Stimulated activated CD4-positive, alpha-beta T cell treated with anti-CD3 and anti-CD28 coated beads, TNF-alpha, amount 100 ng/mL, for 24 hours (primary cell): Measurements from ENCODE around the gene EEFSEC.

Experiments
- DNase-seq, 3 experiments: peaks; one replicate each; pipeline ENCODE4 v3.0.0-alpha.2; 2020; ENCODE audit warnings: low read depth in 3 of 3

EEFSEC gene

DNA sequence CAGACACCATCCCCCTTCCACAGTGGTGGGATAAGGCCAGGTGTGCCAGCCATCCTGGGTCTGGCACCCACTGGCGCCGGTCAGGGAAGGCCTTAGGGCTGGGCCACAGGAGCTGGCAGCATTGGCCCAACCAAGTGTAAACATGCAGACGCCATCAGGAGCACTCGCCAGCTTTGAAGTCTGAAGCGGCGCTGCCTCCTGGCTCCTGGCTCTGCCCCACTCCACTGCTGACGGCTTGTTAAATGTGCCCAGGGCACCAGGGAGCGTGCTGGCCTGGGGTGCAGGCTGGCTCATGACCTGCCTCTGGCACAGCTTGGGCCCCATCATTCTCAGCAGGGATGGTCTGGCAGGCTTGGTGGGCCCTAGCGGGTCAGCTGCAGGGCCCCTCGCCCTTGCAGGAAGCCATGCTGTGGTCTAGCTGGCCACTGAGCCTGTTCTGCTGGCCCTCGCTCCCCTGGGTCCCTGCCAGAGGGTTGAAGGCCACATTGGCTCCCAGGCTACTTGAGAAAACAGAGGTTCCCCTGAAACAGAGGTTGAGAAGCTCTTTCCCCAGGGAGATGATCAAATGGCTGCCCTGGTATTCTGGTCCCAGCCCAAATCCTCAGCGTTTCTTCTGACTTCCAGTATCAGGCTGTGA lies 196.8 kb downstream of the EEFSEC start:
- DNase-seq, result no peak

DNA sequence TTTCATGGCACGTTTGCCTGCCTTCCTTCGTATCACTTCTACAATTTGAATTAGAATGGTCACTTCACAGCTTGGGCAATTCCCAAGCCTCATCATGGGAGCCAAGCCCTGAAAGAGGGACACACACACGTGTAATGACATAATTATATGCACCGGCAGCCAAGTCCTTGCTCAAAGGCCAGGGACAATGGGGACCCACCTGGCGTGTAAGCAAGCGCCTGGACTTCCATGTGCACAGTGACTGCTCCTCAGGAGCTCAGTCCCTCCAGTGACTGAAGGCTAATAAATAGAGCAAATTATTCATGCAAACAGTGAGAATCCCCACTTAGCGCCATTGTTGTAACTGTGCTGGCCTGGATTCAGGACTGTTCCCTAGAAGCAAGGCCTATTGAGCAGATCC lies 198.3 kb downstream of the EEFSEC start:
- no peak for DNase-seq

DNA sequence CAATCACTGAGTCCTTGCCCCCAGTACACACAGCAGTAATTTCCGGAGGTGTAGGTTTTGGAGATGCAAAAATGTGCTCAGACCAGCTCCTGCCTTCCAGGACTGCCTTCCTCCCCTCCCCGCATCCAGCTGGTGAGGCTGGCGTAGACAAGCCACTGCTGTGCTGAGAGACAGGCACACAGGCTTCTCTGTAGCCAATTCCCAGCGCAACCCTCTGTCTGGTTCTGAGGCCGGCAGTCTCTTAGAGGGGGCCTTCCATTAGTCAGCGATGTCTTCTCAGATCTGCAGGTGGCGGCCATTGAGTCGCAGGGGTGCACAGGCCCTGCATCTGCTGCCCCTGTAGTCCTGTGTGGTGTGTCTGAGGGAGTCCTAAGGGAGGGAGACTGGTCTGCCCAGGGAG lies 199.0 kb downstream of the EEFSEC start:
- no peak for DNase-seq

DNA sequence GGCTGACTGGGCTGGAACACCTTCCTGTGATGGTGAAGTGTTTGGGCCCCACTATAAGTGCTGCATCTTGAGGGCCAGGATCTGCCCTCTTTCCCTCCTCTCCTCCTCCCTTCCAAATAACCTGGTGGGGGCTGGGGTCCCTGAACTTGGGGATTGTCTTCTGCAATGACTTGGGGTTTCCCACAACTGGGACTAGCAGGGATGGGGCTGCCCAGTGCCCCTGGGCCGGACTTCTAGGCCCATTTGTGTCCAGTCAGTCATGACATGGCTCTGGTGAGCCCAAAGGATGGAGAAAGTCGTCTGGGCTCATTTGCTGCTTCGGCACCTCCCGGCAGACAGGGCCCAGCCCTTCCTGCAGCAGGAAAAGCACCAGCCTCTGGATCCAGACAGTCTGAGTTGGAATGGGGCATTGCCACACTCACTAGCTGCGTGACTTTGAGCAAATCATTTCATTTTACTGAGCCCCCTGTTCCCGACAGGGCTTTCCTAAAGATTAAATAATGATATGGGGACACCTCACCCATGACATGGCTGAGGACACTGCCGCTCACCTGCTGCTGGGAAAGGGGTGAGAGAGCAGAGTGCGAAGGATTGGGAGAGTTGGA lies 200.2 kb downstream of the EEFSEC start:
- DNase-seq, result no peak

DNA sequence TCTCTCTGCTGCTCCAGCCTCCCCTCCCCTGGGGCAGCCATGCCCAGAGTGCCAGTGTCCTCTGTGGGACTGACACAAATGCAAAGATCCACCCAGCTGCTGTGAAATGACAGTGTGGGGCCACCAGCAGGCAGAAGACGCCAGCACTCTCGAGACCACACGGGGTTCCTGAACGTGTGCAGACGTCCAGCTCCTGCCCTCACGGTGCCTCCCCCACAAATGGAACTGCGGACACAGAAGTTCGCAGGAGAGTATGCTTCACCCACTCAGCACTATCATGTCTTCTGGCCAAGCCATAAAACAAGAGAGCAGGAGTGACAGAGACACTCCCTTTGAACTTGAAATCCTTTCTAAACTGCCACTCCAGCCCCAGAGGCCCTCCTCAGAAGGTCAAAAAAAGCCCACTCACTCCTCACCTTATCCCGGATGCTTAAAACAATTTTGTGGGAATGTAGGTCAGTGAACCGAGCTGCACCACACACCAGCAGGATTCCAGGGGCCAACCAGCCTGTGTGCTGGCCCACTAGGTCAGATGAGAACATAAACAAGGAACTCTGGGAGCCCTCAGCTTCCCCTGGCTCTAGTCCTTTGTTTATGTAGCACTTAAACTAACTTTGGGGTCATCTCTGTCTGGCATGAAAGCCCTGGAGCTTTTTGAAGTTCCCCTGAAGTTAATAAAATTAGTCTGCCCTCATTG lies 200.9 kb downstream of the EEFSEC start:
- DNase-seq, result no peak

DNA sequence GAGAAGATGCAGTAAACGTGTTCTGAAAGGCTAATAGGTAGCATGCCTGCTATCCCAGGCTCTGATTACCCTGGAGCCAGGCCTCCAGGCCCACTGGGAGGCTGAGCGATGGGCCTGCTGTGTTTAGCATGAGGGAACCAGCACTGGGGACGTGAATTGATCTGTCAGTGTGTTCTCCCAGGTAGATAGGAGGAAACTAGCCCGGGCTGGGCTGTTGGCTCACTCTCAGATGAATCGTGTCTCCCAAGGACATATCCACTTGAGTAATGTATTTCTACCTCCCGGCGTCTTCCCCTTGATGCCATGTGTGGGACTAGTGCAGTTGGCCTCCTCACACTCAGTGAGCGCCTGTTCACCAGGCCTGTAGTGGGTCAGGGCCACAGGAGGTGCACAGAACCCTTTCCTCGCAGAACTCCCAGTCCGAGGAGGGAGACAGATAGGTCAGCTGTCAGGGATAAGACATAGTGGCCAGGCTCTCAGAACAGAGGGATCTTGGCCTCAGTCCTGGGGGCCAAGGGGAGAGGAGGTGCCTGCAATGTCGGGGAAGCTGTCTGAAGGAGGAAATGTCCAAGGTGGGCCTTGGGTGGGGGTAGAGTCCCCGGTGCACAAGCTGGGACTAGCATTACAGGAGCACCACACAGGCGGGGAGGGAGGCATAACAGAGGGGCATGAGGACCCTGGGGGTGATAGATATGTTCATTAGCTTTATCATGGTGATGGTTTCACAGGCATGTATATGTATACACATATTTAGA lies 201.7 kb downstream of the EEFSEC start:
- DNase-seq, result no peak

DNA sequence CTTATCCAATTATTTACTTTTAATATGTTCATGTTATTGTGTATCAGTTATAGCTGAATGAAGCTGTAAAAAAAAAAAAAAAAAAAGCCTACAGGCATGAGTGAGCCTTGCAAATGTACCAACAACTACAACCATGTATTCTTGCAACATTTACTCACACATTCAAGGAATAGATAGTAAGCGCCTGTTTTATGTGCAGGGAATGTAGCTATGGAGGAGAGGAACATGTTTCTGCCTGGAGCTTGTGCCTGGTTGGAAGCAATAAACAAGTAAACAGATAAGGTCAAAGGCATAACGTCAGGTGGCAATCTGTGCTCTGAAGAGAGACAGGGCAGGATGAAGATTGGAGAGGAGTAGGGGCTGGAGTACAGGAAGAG lies 202.2 kb downstream of the EEFSEC start:
- DNase-seq, result no peak

DNA sequence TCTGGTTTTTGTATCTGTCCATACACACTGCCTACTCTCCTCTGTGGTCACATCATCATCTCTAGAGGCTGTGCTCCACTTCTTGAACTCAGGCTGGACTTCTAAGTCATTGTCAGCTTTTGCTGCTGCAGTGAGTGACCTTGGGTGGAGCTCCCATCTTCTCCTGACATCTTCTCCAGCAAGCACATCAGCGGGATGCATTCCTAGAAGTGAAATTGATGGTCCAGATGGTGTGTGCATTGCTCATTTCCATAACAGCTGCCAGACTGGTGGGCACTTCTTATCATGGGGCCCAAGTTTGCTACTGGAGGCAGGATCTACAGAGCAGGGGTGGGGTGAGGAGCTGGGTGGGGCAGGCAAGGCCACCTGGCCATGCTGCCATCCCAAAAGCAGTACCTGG lies 203.5 kb downstream of the EEFSEC start:
- no peak for DNase-seq

DNA sequence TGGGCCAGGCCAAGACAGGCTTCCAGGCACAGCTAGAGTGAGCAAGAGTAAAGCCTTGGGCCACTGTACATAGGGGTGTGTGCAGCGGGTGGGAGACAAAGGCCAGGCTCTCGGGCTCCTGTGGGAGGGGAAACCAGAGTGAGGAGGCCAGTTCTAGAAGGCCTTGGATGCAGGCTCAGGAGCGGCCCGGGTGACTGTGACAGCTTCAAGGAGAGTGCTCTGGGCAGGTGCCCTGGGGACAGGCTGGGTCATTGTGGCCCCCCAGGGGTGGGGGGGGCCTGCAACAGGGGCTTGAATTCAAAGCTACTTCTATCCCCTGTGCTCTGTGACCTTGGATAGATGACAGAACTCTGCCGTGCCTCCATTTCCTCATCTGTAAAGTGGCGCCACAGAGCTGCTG lies 204.3 kb downstream of the EEFSEC start:
- DNase-seq, result no peak

DNA sequence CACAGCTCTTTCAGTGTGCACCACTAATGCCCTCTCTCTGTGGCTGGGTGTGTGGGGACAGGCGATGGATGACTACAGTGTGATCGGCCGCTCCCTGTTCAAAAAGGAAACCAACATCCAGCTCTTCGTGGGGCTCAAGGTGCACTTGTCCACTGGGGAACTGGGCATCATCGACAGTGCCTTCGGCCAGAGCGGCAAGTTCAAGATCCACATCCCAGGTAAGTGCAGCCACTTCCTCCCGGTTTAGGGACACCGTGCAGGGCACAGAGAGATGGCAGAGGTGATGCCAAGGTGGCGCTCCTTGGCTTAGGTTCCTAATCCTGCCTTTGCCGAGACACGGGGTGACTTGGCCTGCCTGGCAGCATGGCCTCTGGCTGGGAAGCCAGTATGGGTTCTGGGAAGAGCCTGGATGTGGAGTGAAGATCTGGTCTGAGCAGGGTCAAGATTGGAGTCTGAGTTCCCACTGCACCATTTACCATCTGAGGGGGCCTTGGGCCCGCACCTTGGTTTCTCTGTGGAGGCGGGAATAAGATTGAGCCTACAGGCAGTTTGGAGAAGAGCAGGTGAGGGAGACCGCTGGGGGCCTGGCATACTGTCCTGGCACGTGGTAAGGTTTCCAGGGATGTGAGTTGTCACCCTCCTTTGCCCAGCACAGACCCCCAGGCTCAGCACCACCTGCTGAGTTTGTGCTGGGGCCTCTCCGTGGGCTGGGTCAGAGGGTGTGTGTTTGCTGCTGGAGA lies 205.0 kb downstream of the EEFSEC start:
- DNase-seq, result no peak

DNA sequence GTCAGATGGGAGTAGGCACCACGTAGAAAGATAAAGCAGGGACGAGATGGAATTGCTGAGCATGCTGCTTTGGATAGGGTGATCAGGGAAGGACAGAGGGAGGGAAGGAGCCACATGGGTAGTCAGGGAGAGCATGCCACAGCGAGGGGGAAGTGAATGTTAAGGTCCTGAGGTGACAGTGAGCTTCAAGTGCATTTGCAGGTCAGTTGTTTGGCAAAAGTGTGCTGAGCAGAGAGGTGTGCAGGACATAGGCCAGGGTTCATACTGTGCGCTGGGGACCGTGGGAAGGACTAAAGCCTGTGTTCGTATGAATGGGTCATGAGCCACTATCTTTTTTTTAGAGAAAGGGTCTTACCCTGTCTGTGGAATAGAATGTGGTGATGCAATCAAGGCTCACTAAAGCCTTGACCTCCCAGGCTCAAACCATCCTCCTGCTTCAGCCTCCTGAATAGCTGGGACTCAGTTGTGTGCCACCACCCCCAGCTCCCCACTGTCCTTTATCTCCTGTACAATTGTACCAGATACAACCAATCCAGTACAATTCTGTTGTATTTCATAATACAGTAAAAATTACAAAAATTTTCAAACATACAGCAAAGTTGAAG lies 205.9 kb downstream of the EEFSEC start:
- no peak for DNase-seq

DNA sequence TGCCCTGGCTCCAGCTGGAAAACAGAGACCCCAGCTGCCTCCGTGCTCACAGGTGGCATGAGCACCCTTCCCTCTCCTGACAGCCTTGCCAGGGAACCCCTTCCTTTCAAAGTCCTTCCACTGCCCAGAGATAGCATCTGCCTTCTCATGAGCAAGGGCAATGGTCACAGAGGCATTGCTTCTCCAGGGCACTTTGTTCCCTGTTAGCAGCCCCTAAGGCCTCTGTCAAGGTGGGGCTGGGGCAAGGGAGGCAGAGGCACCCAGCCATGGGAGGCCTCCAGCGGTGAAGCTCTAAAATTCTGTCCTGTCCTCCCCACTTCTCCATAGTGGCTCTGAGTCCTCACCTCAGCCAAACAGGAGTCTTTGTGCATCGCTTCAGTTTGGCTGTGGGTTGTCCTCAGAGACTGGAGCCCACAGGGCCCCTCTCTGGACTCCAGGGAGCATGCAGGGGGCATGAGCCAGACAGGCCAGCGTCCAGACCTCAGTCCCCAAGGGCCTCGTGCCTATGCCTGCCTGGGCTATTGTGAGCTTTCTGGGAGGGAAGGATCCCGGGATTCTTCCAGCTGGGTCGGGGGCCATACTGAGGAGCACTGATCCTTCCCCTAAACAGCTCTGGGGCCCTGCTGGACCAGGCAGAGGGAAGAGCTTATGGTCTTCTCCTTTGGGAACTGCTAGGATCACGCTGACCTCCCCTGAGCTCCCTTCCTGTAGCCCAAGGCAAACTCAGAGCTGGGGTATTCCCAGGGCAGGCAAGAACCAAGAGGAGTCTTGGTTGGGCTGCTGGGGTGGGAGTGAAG lies 206.8 kb downstream of the EEFSEC start:
- DNase-seq, result no peak

DNA sequence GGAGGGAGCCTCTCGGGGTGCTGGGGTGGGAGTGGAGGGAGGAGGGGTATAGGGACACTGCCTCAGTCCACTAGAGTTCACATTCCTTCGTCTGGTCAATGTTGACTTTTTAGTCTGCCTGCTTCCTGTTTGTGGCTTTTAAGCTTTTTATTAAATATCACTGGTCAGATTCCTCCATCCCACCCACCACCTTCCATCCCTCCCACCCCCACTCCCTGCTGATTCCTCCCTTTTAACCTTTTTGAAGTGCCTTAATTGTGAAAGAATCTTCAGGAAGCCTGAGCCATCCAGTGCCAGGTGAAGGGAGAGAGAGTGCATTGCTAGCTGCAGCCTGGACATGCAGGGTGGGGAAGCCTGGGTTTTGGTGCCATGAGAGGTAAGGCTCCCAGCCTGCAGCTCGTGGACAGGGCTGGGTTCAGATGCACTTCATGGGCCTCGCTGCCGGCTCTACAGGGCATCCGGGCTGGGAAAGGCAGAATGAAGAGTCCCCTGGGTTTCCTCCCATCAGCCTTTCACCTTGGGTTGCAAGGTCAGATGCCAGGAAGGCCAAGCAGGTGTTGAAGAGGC lies 207.5 kb downstream of the EEFSEC start:
- DNase-seq, result no peak

DNA sequence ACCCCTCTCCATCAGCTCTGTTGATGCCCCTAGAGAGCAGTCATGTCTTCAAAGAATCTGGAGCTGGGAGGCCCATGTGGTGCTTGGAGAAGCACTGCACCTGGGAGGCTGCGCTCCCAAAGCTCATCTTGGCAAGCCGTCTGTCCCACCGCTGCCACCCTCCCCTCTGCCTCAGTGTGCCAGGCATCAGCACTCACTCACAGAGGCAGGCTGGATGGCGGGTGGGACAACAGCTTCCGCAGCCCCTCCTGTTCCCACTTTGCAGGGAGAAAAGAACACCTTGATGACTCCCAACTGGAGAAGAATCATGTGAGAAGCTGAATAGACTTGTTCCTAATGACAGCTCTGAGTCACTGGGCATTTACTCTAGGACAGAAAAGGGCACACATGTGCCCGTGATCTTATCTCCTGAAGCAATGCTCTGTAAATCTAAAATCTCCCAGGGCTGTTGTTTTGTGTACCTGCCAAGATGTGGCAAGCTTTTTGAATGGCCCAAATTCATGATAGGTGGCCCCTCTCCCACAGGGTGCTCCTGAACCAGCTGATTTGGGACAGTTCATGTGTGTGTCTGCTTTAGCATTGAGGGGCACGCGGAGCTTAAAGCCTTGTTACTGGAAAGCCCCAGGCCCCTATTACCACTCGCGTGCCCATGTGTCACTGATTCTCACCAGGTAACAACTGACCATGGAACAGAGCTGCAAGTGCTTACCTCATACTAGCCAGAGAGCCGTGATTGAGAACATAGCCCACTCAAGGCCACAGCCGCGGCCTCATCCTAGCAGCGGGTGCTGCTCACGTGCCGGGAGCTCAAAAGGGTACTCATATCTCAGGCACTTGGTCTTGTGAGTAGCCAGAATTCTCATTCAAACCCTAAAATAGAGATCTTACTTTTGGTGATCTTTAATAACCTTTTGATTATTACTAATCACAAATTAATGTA lies 209.0 kb downstream of the EEFSEC start:
- no peak for DNase-seq

DNA sequence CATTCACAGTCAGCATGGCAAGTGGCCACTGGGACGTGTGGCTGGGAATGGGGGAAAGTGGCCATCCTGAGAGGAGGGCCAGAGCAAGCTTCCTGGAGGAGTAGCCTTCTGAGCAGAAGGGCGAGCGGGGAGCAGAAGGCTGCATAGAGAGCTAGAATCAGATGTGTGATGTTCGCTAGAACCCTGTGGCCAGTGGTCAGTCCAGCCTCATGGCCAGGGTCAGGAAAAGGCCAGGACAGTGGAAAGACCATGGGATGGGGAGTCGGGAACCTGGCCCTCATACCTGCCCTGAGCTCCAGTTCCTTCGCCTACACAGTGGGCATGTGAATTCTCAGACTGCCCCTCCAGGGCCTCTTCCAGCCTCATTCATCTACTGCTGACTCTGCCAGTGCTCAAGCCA lies 211.0 kb downstream of the EEFSEC start:
- no peak for DNase-seq

DNA sequence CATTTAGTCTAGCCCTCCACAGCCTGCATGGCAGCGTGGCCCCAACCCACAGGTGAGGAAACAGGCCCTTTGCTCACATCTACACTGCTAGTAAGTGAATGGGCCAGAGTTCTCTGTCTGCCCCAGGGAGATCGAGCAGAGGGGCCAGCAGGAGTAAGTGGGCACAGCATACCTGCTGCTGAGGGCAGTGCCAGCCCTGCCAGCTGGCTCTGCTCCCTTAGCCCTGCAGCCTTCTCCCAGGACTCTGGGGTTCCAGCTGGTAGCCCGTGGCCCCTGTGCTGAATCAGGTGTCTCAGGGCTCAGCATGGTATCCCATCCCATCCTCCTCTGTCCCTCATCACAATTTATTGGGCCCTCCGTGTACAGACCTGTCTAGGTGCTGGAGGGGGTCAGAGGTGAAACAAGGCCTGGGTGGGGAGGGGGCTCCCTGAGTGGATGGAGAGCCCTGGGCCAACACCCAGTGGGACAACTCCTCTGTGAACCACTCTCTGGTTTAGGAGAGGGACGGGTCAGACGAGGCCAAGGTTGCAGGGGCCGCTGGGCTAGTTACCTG lies 211.6 kb downstream of the EEFSEC start:
- no peak for DNase-seq

DNA sequence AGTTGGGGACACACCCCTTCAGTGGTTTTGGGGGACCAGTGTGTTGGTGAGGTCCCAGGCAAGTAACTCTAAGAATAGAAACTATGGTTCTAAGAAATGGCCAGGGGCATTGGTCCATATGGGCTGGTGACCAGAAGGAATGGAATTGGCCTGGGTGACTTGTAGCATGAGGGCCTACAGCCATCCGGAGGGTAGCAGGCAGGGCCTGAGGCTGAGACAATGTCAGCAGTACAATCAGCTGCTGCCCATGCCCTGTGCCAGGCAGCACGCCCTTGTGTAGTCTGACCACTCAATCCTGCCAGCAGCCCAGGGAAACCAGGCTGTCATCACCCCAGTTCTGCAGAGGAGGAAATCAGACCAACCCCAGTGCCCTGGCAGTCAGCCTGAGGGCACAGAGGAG lies 212.9 kb downstream of the EEFSEC start:
- DNase-seq, result no peak

DNA sequence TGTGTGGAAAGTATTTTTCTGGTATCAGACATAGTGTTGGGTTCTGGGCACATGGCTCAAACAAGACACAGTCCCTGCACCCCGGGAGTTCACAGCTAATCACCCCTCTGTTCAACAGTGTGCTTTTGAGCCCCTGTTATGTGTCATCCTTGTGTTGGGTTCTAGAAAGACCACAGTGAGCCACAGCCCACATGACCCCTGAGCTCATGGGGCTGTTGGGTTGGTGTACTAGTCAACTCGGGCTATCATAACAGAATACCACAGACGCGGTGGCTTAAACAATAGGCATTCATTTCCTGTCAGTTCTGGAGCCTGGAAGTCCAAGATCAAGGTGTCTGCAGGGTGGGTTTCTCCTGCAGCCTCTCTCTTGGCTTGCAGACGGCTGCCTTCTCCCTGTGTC lies 213.4 kb downstream of the EEFSEC start:
- no peak for DNase-seq

DNA sequence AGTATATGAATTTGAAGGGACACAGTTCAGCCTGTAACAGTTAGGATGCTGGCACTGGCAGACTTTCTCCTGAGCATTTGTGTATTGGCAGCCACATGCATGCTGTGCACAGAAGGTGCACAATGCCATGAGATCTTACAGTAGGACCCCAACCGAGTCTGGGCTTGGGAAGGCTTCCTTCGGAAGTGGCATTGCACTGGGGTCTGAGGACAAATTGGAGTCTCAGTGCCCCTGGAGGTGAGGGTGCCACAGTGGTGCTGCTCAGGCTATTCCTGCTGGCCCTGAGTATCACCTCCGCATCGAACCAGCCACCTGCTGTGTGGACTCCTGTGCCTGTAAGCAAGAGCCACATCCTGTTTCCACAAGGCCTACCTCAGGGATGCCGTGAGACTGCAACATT lies 213.9 kb downstream of the EEFSEC start:
- no peak for DNase-seq
